ENCODE data around the gene GPSM1. TPM values are rescaled to one million over a fixed set of nuclear protein-coding genes. Genes with fewer than 3 reads are reported as not detected.

GPSM1 gene
- total RNA-seq, 1 donor from 2014 or later, result 1.9 TPM

- TF ChIP-seq, protein P1, sequence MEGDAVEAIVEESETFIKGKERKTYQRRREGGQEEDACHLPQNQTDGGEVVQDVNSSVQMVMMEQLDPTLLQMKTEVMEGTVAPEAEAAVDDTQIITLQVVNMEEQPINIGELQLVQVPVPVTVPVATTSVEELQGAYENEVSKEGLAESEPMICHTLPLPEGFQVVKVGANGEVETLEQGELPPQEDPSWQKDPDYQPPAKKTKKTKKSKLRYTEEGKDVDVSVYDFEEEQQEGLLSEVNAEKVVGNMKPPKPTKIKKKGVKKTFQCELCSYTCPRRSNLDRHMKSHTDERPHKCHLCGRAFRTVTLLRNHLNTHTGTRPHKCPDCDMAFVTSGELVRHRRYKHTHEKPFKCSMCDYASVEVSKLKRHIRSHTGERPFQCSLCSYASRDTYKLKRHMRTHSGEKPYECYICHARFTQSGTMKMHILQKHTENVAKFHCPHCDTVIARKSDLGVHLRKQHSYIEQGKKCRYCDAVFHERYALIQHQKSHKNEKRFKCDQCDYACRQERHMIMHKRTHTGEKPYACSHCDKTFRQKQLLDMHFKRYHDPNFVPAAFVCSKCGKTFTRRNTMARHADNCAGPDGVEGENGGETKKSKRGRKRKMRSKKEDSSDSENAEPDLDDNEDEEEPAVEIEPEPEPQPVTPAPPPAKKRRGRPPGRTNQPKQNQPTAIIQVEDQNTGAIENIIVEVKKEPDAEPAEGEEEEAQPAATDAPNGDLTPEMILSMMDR (IDR thresholded peaks at IDR 0.05), result no peak
- no peak overlapping the region for H3K4me3 Mint-ChIP-seq
- DNase-seq, result no peak
- no peaks in the 10 kb centered on the region for H3K36me3 Mint-ChIP-seq (ENCODE audit: low read depth)
- ATAC-seq (ENCODE audit: low read depth), result no peak
- no peak overlapping the region for H3K27ac Mint-ChIP-seq
- H3K27me3 Mint-ChIP-seq, result peaks cover 11% of the 10 kb centered on the region
- ChIA-PET CTCF (interaction anchor here (1.1 to 1.4 kb wide), 2 partner anchors 10 to 117 kb away, joined by 3 read pairs; no protein-coding TSS in a partner anchor), POLR2A (no interaction called here)
- intact Hi-C loops (cut with micrococcal nuclease), result no loop called here
- peaks cover 21% of the 10 kb centered on the region for H3K4me1 Mint-ChIP-seq
- no peaks in the 10 kb centered on the region for H3K9me3 Mint-ChIP-seq
These were observed 40.9 kb upstream of the GPSM1 start for GRCh38 chr9:136286359-136286986.

DNA sequence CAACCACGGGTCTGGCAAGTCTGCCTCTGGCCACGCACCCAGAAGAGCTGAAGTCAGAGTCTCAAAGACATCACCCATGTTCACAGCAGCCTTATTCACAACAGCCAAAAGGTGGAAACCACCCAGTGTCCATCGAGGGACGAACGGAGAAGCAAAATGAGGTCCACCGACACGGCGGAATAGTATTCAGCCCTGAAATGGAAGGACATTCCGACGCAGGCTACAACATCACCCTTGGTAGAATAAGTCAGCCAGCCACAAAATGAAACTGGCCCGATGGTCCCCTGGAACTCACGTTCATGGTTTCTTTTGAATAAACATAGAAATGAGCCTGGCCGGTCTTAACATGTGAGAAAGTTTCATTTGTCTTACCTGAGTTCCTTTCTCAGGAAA lies 40.4 kb upstream of the GPSM1 start:
- H3K27ac Mint-ChIP-seq, result no peak overlapping the region
- H3K36me3 Mint-ChIP-seq (ENCODE audit: low read depth), result no peaks in the 10 kb centered on the region
- H3K4me3 Mint-ChIP-seq, result no peak overlapping the region
- H3K9me3 Mint-ChIP-seq, result no peaks in the 10 kb centered on the region
- TF ChIP-seq, protein P1 (IDR thresholded peaks at IDR 0.05), result no peak
- POLR2A ChIA-PET, result no interaction called here
- CTCF ChIA-PET, result interaction anchor here (0.9 to 1.4 kb wide), 3 partner anchors 10 to 118 kb away, joined by 3 read pairs; no protein-coding TSS in a partner anchor
- H3K4me1 Mint-ChIP-seq, result peaks cover 18% of the 10 kb centered on the region
- no peak for ATAC-seq (ENCODE audit: low read depth)
- DNase-seq, result no peak
- intact Hi-C loops (cut with micrococcal nuclease), result no loop called here
- H3K27me3 Mint-ChIP-seq, result peaks cover 11% of the 10 kb centered on the region

DNA sequence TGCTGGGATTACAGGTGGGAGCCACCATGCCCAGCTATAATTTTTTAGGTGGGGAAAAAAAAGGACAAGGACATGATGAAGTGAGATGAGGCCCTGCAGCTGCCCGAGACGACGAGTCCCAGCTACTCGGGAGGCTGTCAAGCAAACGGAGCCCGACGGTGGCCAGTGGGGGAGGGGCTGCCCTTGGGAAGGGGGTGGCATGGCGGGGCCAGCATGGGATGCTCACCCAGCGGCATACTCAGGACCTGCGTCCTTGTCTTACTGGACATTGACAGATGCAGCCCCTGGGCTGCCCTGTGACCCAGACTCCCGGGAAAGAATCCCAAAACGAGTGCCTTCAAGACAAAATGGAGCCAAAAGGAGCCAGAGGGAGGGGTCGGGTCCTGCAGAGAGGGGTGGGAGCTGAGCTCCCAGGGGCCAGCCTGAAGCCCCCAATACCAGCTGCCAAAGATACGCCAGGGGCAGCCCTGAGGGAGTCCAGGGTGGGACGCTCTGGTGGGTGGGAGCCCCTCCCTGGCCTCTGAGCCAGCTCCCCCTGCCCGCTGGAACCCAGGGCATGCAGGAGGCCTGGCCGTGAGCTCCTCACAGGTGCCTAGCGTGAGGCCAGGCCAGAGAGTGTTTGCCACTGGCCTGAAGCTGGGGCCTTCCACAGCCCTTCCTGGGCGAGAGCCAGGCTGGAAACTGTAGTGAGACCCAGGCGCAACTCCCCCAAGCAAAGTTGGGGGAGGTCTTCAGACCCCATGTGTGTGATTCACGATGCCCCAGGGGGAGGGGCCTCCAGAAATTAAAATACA lies 39.2 kb upstream of the GPSM1 start:
- no peak overlapping the region for H3K4me3 Mint-ChIP-seq
- CTCF ChIA-PET, result interaction anchor here (0.9 kb wide), 1 partner anchor 118 kb away, joined by 3 read pairs; no protein-coding TSS in a partner anchor
- TF ChIP-seq, protein P1 (IDR thresholded peaks at IDR 0.05), result no peak

GRCh38 chr9:136289651-136290507 lies 37.5 kb upstream of the GPSM1 start:
- TF ChIP-seq, protein P1 (IDR thresholded peaks at IDR 0.05), result no peak
- DNase-seq, result no peak
- intact Hi-C loops (cut with micrococcal nuclease), result no loop called here
- Mint-ChIP-seq H3K36me3 (ENCODE audit: low read depth) (no peaks in the 10 kb centered on the region), H3K27ac (no peak overlapping the region), H3K9me3 (no peaks in the 10 kb centered on the region), H3K27me3 (peaks cover 8% of the 10 kb centered on the region), H3K4me3 (no peak overlapping the region), H3K4me1 (no peaks in the 10 kb centered on the region)
- no peak for ATAC-seq (ENCODE audit: low read depth)
- ChIA-PET CTCF (no interaction called here), POLR2A (no interaction called here)

More for the DNA sequence above, 39.2 kb upstream of the GPSM1 start:
- Mint-ChIP-seq H3K36me3 (ENCODE audit: low read depth) (no peaks in the 10 kb centered on the region), H3K4me1 (peaks cover 6% of the 10 kb centered on the region), H3K27ac (no peak overlapping the region), H3K27me3 (peaks cover 11% of the 10 kb centered on the region), H3K9me3 (no peaks in the 10 kb centered on the region)
- POLR2A ChIA-PET, result no interaction called here
- intact Hi-C loops (cut with micrococcal nuclease), result no loop called here
- ATAC-seq (ENCODE audit: low read depth) (no peak), DNase-seq (no peak)
